NCI-H510A treated with DMSO at 0.1 percent for 48 hours (cell line): ENCODE results near the gene TPH1.
"Not testable (repeated sequence)": the region's sequence is repeated elsewhere in the genome, so short reads cannot be mapped to it uniquely, and the experiment has no call there.

Experiments
- DNase-seq: peaks from one replicate; lab custom pipeline; 2025; lab: John Stamatoyannopoulos, UW

Gene TPH1

GRCh38 chr11:18019650-18020049 lies 26.4 kb downstream of the TPH1 start:
- DNase-seq = no peak

GRCh38 chr11:18016789-18017188 lies 29.3 kb downstream of the TPH1 start:
- no peak for DNase-seq

- no peak for DNase-seq
Measured at GRCh38 chr11:18014876-18015275, 31.2 kb downstream of the TPH1 start.

GRCh38 chr11:18013790-18014507 lies 32.1 kb downstream of the TPH1 start:
- DNase-seq = peak; percentile 34

- DNase-seq = peak; percentile 76
Measured at GRCh38 chr11:18012906-18013781, 32.9 kb downstream of the TPH1 start, which contains the start of gene SERGEF. SERGEF (minus strand) TSS chr11:18013047; CDS start chr11:18013010, 37 bp downstream.

- peak; percentile 8 for DNase-seq
Measured at GRCh38 chr11:18012122-18012905, 33.8 kb downstream of the TPH1 start.

GRCh38 chr11:18011633-18012032 lies 34.4 kb downstream of the TPH1 start:
- DNase-seq = no peak

- DNase-seq = no peak
Measured at GRCh38 chr11:18010977-18011586, 35.0 kb downstream of the TPH1 start.

GRCh38 chr11:18010121-18010670 lies 35.9 kb downstream of the TPH1 start:
- no peak for DNase-seq

- DNase-seq = no peak
Measured at GRCh38 chr11:18005376-18006129, 40.5 kb downstream of the TPH1 start.

GRCh38 chr11:18001191-18001590 lies 44.9 kb downstream of the TPH1 start:
- DNase-seq = no peak

- DNase-seq = no peak
Measured at GRCh38 chr11:18000760-18001159, 45.3 kb downstream of the TPH1 start.

GRCh38 chr11:18000128-18000527 lies 45.9 kb downstream of the TPH1 start:
- DNase-seq = not testable (repeated sequence)
